Gastroesophageal sphincter (tissue), 4 donors: ENCODE data around the gene PREX1. TPM values are rescaled to one million over a fixed set of nuclear protein-coding genes. Genes with fewer than 3 reads are reported as not detected.

Source experiments
- ATAC-seq: fragments of 150-250 bp; one replicate; pipeline ENCODE4 v1.9.1; 2016; ENCODE audit warnings: mild to moderate bottlenecking, moderate library complexity
- H3K27ac ChIP-seq, 4 donors: fragments of 200-600 bp; sonication (generic) in 3 of 4; 1 replicate in 3 of 4; 2 replicates in 1 of 4; pipeline ENCODE4 v1.5.1; 2016 to 2019
- H3K27me3 ChIP-seq: fragments of 200-600 bp; sonication (generic); one replicate; pipeline ENCODE4 v1.5.1; 2019
- H3K36me3 ChIP-seq, 2 donors: fragments of 200-600 bp; sonication (generic); one replicate each; pipeline ENCODE4 v1.5.1; 2019; ENCODE audit warnings: control low read depth in 1 of 2
- H3K4me1 ChIP-seq, 3 donors: fragments of 200-600 bp; sonication (generic); 1 replicate in 2 of 3; 2 replicates in 1 of 3; pipeline ENCODE4 v1.5.1; 2016 to 2019; ENCODE audit warnings: control low read depth in 2 of 3
- H3K4me3 ChIP-seq, 2 donors: fragments of 200-600 bp; sonication (generic); one replicate each; pipeline ENCODE4 v1.5.1; 2019; ENCODE audit warnings: mild to moderate bottlenecking in 1 of 2, moderate library complexity in 1 of 2
- H3K9me3 ChIP-seq, 3 donors: fragments of 200-600 bp; sonication (generic); one replicate each; pipeline ENCODE4 v1.5.1; 2017 to 2019; ENCODE audit warnings: control low read depth in 2 of 3
- CTCF ChIP-seq, 4 experiments: fragments of 200-600 bp in 2 of 4; fragments of 450-650 bp in 2 of 4; sonication (generic) in 1 of 4; IDR thresholded peaks; one replicate each; pipeline ENCODE4 v1.5.1; 2017 to 2019; ENCODE audit warnings: antibody characterized with exemption in 4 of 4, mild to moderate bottlenecking in 2 of 4, moderate library complexity in 2 of 4
- EP300 ChIP-seq: sonication (generic); formaldehyde crosslinking; IDR thresholded peaks from one replicate; pipeline ENCODE4 v1.6.1; 2017; ENCODE audit warnings: antibody characterized with exemption, mild to moderate bottlenecking
- POLR2A ChIP-seq, 2 donors: fragments of 450-650 bp; IDR thresholded peaks; one replicate each; pipeline ENCODE4 v1.6.1; 2017; ENCODE audit warnings: antibody characterized with exemption in 2 of 2, mild to moderate bottlenecking in 2 of 2, moderate library complexity in 1 of 2
- POLR2AphosphoS5 ChIP-seq: sonication (generic); formaldehyde crosslinking; IDR thresholded peaks from one replicate; pipeline ENCODE4 v1.6.1; 2017; ENCODE audit warnings: antibody characterized with exemption
- WGBS, 2 donors: methylation state at CpG; one replicate each; pipeline ENCODE4 v1.1.5; 2018; ENCODE audit warnings: low coverage in 1 of 2; 5-methylcytosine and 5-hydroxymethylcytosine counted together
- total RNA-seq, 4 donors: library from RNA; depleted of rRNA; stranded (reverse); fragments of >200 nt; gene quantifications; one replicate each; pipeline ENCODE4 v1.1.0, GENCODE V29; 2016

The PREX1 gene
- total RNA-seq, 4 donors from 2014 or later: 16.3 to 35.7 (median 20.0) TPM

GRCh38 chr20:48581167-48581566 lies 246.6 kb downstream of the PREX1 start:
- 80% methylated on average over 2 of the region's 5 CpGs; no CpG with 5 or more reads in 1 of the 2 donors for whole genome bisulfite sequencing, 2 donors
- TF ChIP-seq POLR2AphosphoS5 (no peak), CTCF (IDR thresholded peaks at IDR 0.05) (no peak), EP300 (no peak), POLR2A (IDR thresholded peaks at IDR 0.05) (no peak)
- H3K27me3 ChIP-seq: peaks cover 38% of the 10 kb centered on the region

GRCh38 chr20:48578397-48579098 lies 249.3 kb downstream of the PREX1 start:
- TF ChIP-seq POLR2AphosphoS5 (no peak), CTCF (IDR thresholded peaks at IDR 0.05) (no peak), EP300 (no peak), POLR2A (IDR thresholded peaks at IDR 0.05) (no peak)
- Histone ChIP-seq H3K9me3 (no peaks in the 10 kb centered on the region), H3K4me1 (no peaks in the 10 kb centered on the region), H3K4me3 (no peak overlapping the region), H3K27me3 (peaks cover 26% of the 10 kb centered on the region), H3K27ac (no peak overlapping the region), H3K36me3 (no peaks in the 10 kb centered on the region)
- no peak for ATAC-seq
- 96 to 97% methylated on average over 5 to 6 of the region's 11 CpGs for WGBS, 2 donors

More at GRCh38 chr20:48581167-48581566, 246.6 kb downstream of the PREX1 start:
- Histone ChIP-seq H3K9me3 (no peaks in the 10 kb centered on the region), H3K27ac (no peak overlapping the region), H3K4me3 (no peak overlapping the region), H3K4me1 (no peaks in the 10 kb centered on the region), H3K36me3 (no peaks in the 10 kb centered on the region)
- ATAC-seq: no peak

DNA sequence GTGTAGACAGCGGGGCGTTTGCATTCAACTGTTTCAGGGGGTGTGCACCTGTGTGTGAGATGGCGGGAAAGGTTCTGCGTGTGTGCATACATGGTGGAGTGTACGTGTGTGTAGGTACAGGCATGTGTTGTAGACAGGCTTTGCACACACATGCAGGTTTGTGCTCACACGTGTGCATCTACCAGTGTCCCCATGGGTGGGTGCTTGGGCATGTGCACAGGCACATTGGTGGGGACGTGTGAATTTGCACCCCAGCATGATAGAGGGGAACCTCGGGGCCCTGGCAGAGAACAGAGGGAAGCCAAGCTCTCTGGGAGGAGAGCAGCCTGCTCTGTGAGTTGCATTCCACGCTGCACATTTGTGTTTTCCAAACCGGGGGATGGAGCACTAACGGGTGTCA lies 250.2 kb downstream of the PREX1 start:
- no peak overlapping the region for H3K4me3 ChIP-seq
- ATAC-seq: no peak
- 66 to 80% methylated on average over 1 to 7 of the region's 11 CpGs for WGBS, 2 donors

DNA sequence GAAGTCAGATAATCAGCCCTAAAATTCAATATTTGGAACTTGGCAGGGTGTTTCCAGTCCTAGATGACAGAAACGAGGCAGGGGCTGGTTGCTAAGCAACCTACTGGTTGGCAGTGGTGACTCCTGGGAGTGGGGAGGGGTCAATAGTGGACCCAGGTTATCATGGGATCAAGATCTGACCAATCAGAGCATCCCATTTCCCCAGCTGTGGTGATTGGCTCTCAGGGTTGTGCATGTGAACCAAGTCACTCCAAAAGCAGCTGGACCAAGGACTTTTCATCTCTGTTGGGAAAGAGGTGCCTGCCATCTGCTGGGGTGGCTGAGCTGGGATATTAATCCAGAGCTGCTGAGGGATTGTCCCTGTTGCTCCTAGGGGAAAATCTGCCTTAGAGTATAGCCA lies 253.4 kb downstream of the PREX1 start:
- H3K36me3 ChIP-seq: no peaks in the 10 kb centered on the region
- H3K9me3 ChIP-seq: no peaks in the 10 kb centered on the region
- 10% methylated on average over 1 of the region's 1 CpG; no CpG with 5 or more reads in 1 of the 2 donors for WGBS, 2 donors
- TF ChIP-seq POLR2AphosphoS5: no peak
- no peak for TF ChIP-seq POLR2A (IDR thresholded peaks at IDR 0.05)
- TF ChIP-seq CTCF (IDR thresholded peaks at IDR 0.05): no peak
- TF ChIP-seq EP300: no peak
- no peaks in the 10 kb centered on the region for H3K27me3 ChIP-seq
- H3K4me3 ChIP-seq: no peak overlapping the region
- no peak overlapping the region for H3K27ac ChIP-seq
- no peak for ATAC-seq
- H3K4me1 ChIP-seq: no peaks in the 10 kb centered on the region

More for the DNA sequence above, 250.2 kb downstream of the PREX1 start:
- Histone ChIP-seq H3K9me3 (no peaks in the 10 kb centered on the region), H3K36me3 (no peaks in the 10 kb centered on the region), H3K27ac (no peak overlapping the region), H3K4me1 (no peaks in the 10 kb centered on the region), H3K27me3 (peaks cover 19% of the 10 kb centered on the region)
- TF ChIP-seq CTCF (IDR thresholded peaks at IDR 0.05) (no peak), POLR2AphosphoS5 (no peak), POLR2A (IDR thresholded peaks at IDR 0.05) (no peak), EP300 (no peak)

Other genes starting within 250 kb of the PREX1 start
- 100 to 1,000 TPM in 1 of 4 donors, 10 to 100 TPM in 3; 42.6 to 101 (median 51.3) TPM for gene ARFGEF2, start 93.7 kb upstream of the PREX1 start, total RNA-seq
- gene CSE1L, start 218.3 kb upstream of the PREX1 start, total RNA-seq: 10 to 100 TPM; 35.8 to 55.6 (median 42.2) TPM